ENCODE results near the gene ERVK3-1. TPM values are rescaled to one million over a fixed set of nuclear protein-coding genes. Genes with fewer than 3 reads are reported as not detected.

ERVK3-1 gene
- total RNA-seq, 1 experiment from 2014 or later, result 28.1 TPM

DNA sequence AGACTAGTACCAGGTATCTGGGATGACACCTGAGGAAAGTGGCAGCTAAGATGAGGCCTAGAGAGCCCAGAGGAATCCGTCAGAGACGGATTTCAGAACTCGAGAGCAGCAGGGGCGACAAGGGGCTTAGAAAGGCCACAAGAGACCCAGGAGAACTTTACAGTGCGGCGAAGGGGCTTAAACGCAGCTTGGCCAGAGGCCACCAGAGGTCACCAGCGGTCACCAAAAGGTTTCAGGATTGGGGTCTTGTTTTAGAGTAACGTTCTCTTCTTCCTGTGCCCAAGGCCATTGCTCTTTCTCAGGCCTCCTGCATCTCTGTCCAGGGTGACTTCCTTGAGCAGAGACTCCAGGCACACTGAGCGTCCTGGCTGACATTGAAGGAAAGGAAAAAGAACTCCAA is 23.8 kb downstream of the ERVK3-1 start:
- DNase-seq (ENCODE audit: low read depth, low spot score), result no peak
- no peaks in the 10 kb centered on the region for H3K36me3 ChIP-seq (ENCODE audit: control insufficient read depth in 1 of 2, insufficient read depth in 2 of 2, low read length in 2 of 2)
- TF ChIP-seq ZFX (IDR thresholded peaks at IDR 0.05), result no peak
- TF ChIP-seq, protein P1, sequence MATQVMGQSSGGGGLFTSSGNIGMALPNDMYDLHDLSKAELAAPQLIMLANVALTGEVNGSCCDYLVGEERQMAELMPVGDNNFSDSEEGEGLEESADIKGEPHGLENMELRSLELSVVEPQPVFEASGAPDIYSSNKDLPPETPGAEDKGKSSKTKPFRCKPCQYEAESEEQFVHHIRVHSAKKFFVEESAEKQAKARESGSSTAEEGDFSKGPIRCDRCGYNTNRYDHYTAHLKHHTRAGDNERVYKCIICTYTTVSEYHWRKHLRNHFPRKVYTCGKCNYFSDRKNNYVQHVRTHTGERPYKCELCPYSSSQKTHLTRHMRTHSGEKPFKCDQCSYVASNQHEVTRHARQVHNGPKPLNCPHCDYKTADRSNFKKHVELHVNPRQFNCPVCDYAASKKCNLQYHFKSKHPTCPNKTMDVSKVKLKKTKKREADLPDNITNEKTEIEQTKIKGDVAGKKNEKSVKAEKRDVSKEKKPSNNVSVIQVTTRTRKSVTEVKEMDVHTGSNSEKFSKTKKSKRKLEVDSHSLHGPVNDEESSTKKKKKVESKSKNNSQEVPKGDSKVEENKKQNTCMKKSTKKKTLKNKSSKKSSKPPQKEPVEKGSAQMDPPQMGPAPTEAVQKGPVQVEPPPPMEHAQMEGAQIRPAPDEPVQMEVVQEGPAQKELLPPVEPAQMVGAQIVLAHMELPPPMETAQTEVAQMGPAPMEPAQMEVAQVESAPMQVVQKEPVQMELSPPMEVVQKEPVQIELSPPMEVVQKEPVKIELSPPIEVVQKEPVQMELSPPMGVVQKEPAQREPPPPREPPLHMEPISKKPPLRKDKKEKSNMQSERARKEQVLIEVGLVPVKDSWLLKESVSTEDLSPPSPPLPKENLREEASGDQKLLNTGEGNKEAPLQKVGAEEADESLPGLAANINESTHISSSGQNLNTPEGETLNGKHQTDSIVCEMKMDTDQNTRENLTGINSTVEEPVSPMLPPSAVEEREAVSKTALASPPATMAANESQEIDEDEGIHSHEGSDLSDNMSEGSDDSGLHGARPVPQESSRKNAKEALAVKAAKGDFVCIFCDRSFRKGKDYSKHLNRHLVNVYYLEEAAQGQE (IDR thresholded peaks at IDR 0.05; ENCODE audit: low read depth), result no peak
- TF ChIP-seq RAD21 (IDR thresholded peaks at IDR 0.05; ENCODE audit: low read depth), result peak; percentile 53; the same call in 1 of the 2 replicates
- TF ChIP-seq, protein P2, sequence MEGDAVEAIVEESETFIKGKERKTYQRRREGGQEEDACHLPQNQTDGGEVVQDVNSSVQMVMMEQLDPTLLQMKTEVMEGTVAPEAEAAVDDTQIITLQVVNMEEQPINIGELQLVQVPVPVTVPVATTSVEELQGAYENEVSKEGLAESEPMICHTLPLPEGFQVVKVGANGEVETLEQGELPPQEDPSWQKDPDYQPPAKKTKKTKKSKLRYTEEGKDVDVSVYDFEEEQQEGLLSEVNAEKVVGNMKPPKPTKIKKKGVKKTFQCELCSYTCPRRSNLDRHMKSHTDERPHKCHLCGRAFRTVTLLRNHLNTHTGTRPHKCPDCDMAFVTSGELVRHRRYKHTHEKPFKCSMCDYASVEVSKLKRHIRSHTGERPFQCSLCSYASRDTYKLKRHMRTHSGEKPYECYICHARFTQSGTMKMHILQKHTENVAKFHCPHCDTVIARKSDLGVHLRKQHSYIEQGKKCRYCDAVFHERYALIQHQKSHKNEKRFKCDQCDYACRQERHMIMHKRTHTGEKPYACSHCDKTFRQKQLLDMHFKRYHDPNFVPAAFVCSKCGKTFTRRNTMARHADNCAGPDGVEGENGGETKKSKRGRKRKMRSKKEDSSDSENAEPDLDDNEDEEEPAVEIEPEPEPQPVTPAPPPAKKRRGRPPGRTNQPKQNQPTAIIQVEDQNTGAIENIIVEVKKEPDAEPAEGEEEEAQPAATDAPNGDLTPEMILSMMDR (IDR thresholded peaks at IDR 0.05 in 2 of 3, conservative IDR thresholded peaks at IDR 0.05 in 1 of 3; ENCODE audit: borderline replicate concordance in 1 of 3, insufficient read depth in 1 of 3, low read depth in 2 of 3, low read length in 2 of 3), result peak; percentile 16 to 57 (median 37); a peak in 4 of 6 replicates
- no peaks in the 10 kb centered on the region for H4K20me1 ChIP-seq (ENCODE audit: insufficient read depth)
- BruUV-seq (replicated peaks), result no TSS peak
- RAD21 ChIA-PET (ENCODE audit: low non-redundant PET in 1 of 2, low total read pairs in 2 of 2, uncharacterized antibody in 2 of 2, unreplicated experiment in 2 of 2), result no interaction called here
- H3K27ac ChIP-seq (ENCODE audit: low read depth, low read length), result no peak overlapping the region
- CTCF ChIA-PET, result interaction anchor here (1.1 kb wide), 1 partner anchor 34 kb away, joined by 3 read pairs; the partner anchor contains the start of gene ZNF497
- H3K27me3 ChIP-seq (ENCODE audit: insufficient read depth, low read length), result no peaks in the 10 kb centered on the region
- peak overlapping the region; percentile 90; the same call in 1 of the 2 replicates for H3K4me2 ChIP-seq (ENCODE audit: low read length)
- H2AFZ ChIP-seq (ENCODE audit: low read depth, low read length, poor library complexity, severe bottlenecking), result no peak overlapping the region
- no peaks in the 10 kb centered on the region for H3K9me3 ChIP-seq (ENCODE audit: control insufficient read depth in 1 of 2, insufficient read depth in 1 of 2, low read depth in 1 of 2, low read length in 2 of 2)
- H3K79me2 ChIP-seq (ENCODE audit: insufficient read depth, low read length), result peaks cover 33% of the 10 kb centered on the region
- H3K4me3 ChIP-seq (replicated peaks in 1 of 2; ENCODE audit: low read depth in 1 of 2, low read length in 2 of 2), result no peak overlapping the region
- peaks cover 10 to 24% of the 10 kb centered on the region in 2 experiments for H3K4me1 ChIP-seq (ENCODE audit: control insufficient read depth in 1 of 2, insufficient read depth in 2 of 2, low read length in 2 of 2)
- intact Hi-C loops (cut with micrococcal nuclease), result loop anchor here (5.0 kb wide), 2 partner anchors 78 to 188 kb away; partner anchors contain the start of genes ZBTB45 and ZNF584
- POLR2A ChIA-PET, result no interaction called here
- H3K9ac ChIP-seq (ENCODE audit: low read length), result no peak overlapping the region
- no peaks in the 10 kb centered on the region for H3K9me2 ChIP-seq (ENCODE audit: insufficient read depth)
- no peak for ATAC-seq

Data from HCT116 (cell line).